ENCODE measurements around the gene PXN. TPM values are rescaled to one million over a fixed set of nuclear protein-coding genes. Genes with fewer than 3 reads are reported as not detected.
"Not testable (repeated sequence)": the region's sequence is repeated elsewhere in the genome, so short reads cannot be mapped to it uniquely, and the experiment has no call there.

The PXN gene
- total RNA-seq, 1 donor = 63.0 TPM

- DNase-seq (ENCODE audit: low read depth) = no peak
- no peak overlapping the region for H3K4me3 ChIP-seq (ENCODE audit: low read depth, low read length)
- TF ChIP-seq CTCF (IDR thresholded peaks at IDR 0.05; ENCODE audit: insufficient read depth, low read depth, low read length) = no peak
Observed at GRCh38 chr12:120215766-120216735, 49.5 kb downstream of the PXN start.

- no peak for TF ChIP-seq CTCF (IDR thresholded peaks at IDR 0.05; ENCODE audit: insufficient read depth, low read depth, low read length)
- no peak overlapping the region for H3K4me3 ChIP-seq (ENCODE audit: low read depth, low read length)
- no peak for DNase-seq (ENCODE audit: low read depth)
Observed at GRCh38 chr12:120215357-120215735, 50.2 kb downstream of the PXN start.

GRCh38 chr12:120214626-120215356 lies 50.7 kb downstream of the PXN start:
- DNase-seq (ENCODE audit: low read depth) = no peak
- H3K4me3 ChIP-seq (ENCODE audit: low read depth, low read length) = no peak overlapping the region
- TF ChIP-seq CTCF (IDR thresholded peaks at IDR 0.05; ENCODE audit: insufficient read depth, low read depth, low read length) = no peak

GRCh38 chr12:120213758-120214157 lies 51.8 kb downstream of the PXN start:
- no peak overlapping the region for H3K4me3 ChIP-seq (ENCODE audit: low read depth, low read length)
- no peak for DNase-seq (ENCODE audit: low read depth)
- TF ChIP-seq CTCF (IDR thresholded peaks at IDR 0.05; ENCODE audit: insufficient read depth, low read depth, low read length) = no peak

- DNase-seq (ENCODE audit: low read depth); H3K4me3 ChIP-seq (ENCODE audit: low read depth, low read length): not testable (repeated sequence)
Observed at GRCh38 chr12:120213182-120213581, 52.3 kb downstream of the PXN start.

GRCh38 chr12:120212301-120212700 lies 53.2 kb downstream of the PXN start:
- no peak for DNase-seq (ENCODE audit: low read depth)
- H3K4me3 ChIP-seq (ENCODE audit: low read depth, low read length) = no peak overlapping the region
- no peak for TF ChIP-seq CTCF (IDR thresholded peaks at IDR 0.05; ENCODE audit: insufficient read depth, low read depth, low read length)

- TF ChIP-seq CTCF (IDR thresholded peaks at IDR 0.05; ENCODE audit: insufficient read depth, low read depth, low read length) = no peak
- H3K4me3 ChIP-seq (ENCODE audit: low read depth, low read length) = no peak overlapping the region
- no peak for DNase-seq (ENCODE audit: low read depth)
Observed at GRCh38 chr12:120211904-120212283, 53.6 kb downstream of the PXN start.
